Bronchial epithelial cell (primary cell): Measurements from ENCODE around the gene HSPA12A. TPM values are rescaled to one million over a fixed set of nuclear protein-coding genes. Genes with fewer than 3 reads are reported as not detected.
A peak's percentile ranks its signal among the peaks of the same experiment; 100 is the strongest.

Source experiments
- DNase-seq: peaks from one replicate; pipeline ENCODE4 v3.0.0-alpha.2; 2010; ENCODE audit warnings: low read depth
- FAIRE-seq: peaks from 2 replicates; lab custom pipeline; 2011; peaks lifted over from hg19 to GRCh38; lab: Jason Lieb, UNC
- H3K27me3 ChIP-seq: 2 replicates; pipeline ENCODE4 v1.5.1; 2011; ENCODE audit warnings: low read length; ENCODE audit not compliant: control insufficient read depth, insufficient read depth
- H3K36me3 ChIP-seq: 2 replicates; pipeline ENCODE4 v1.5.1; 2011; ENCODE audit warnings: low read length; ENCODE audit not compliant: control insufficient read depth, insufficient read depth
- H3K4me3 ChIP-seq: 2 replicates; pipeline ENCODE4 v1.5.1; 2011; ENCODE audit warnings: mild to moderate bottlenecking, low read depth, low read length, control low read depth
- CTCF ChIP-seq: IDR thresholded peaks from 2 replicates; pipeline ENCODE4 v1.5.1; 2011; ENCODE audit warnings: mild to moderate bottlenecking, moderate library complexity, low read length, control low read depth, inconsistent platforms; ENCODE audit not compliant: insufficient read depth, severe bottlenecking
- total RNA-seq: library from RNA; depleted of rRNA; stranded (reverse); fragments of >200 nt; gene quantifications from 2 replicates; pipeline ENCODE4 v1.2.1, GENCODE V29; 2014

Gene HSPA12A
- 0.79 and 1.4 TPM in 2 replicates for total RNA-seq

DNA sequence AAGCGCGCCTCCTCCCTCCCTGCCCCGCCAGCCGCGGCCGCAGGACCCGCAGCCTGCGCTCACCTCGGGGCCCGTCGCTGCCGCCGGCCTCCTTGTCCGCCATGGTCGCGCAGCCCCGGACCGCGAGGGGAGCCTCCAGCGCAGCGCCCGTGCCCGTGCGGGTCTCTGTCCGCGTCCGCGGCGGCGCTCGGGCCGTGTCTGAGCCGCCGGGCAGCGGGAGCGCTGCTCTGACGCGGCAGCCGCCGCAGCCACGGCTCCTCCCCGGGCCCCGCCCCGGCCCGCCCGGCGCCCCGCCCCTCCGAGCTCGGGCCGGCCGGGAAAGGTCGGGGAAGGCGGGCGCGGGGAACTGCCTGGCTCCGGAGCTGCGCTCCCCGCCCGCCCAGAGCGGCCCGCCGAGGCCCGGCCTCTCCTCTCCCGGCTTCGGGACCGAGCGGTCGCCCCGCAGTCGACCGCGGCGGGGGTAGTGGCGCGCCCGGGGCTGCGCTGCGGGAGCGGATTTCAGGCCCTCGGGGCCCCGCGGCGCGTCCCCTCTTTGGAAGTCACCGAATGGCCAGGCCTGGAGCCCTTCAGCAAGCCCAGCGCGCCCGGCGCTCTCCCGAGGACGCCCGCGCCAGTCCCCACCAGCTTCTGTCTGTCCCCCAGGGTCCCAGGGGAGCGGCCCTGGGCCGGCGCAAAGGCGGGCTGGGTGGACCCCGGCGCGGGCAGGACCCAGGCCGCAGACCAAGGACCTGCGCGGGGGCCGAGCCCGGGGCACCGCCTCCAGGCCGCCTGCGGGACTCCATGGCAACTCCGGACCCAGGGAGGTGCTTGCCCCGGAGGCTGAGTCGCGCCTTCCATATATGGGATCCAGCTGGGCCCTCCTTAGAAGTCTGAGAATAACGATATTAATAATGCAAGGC lies at the start of gene HSPA12A:
TSS of gene HSPA12A (minus strand) at position 200 of the 899 bp plus-strand sequence. CDS start at position 103, 97 bp downstream.
- peak; percentile 81 for DNase-seq
- peaks cover 6% of the 10 kb centered on the region for H3K27me3 ChIP-seq
- FAIRE-seq: no peak
- peak within 1 kb of the TSS; percentile 54 for H3K4me3 ChIP-seq
- TF ChIP-seq CTCF: no peak
- no peaks in the 10 kb centered on the region for H3K36me3 ChIP-seq

GRCh38 chr10:116791241-116791640 lies 48.9 kb upstream of the HSPA12A start:
- no peak for TF ChIP-seq CTCF
- FAIRE-seq (no peak), DNase-seq (no peak)
- Histone ChIP-seq H3K4me3 (no peak overlapping the region), H3K36me3 (no peaks in the 10 kb centered on the region), H3K27me3 (no peaks in the 10 kb centered on the region)

GRCh38 chr10:116787893-116788665 lies 45.7 kb upstream of the HSPA12A start:
- FAIRE-seq: no peak
- peak; percentile 22 for DNase-seq
- peak; percentile 88 for TF ChIP-seq CTCF
- Histone ChIP-seq H3K4me3 (no peak overlapping the region), H3K27me3 (no peaks in the 10 kb centered on the region), H3K36me3 (no peaks in the 10 kb centered on the region)

- no peak for DNase-seq
- TF ChIP-seq CTCF: no peak
Observed at GRCh38 chr10:116787053-116787659, 44.8 kb upstream of the HSPA12A start.

GRCh38 chr10:116785867-116786266 lies 43.5 kb upstream of the HSPA12A start:
- no peak overlapping the region for H3K4me3 ChIP-seq
- H3K36me3 ChIP-seq: no peaks in the 10 kb centered on the region
- no peak for DNase-seq
- H3K27me3 ChIP-seq: no peaks in the 10 kb centered on the region
- no peak for FAIRE-seq
- TF ChIP-seq CTCF: no peak

More at GRCh38 chr10:116787053-116787659, 44.8 kb upstream of the HSPA12A start:
- no peaks in the 10 kb centered on the region for H3K36me3 ChIP-seq
- no peaks in the 10 kb centered on the region for H3K27me3 ChIP-seq
- FAIRE-seq: no peak
- H3K4me3 ChIP-seq: no peak overlapping the region
